H54 (cell line): ENCODE data around the gene MOK.
"Not testable (repeated sequence)": the region's sequence is repeated elsewhere in the genome, so short reads cannot be mapped to it uniquely, and the experiment has no call there.

Experiments used
- DNase-seq: peaks from one replicate; pipeline ENCODE4 v3.0.0; 2011; ENCODE audit warnings: low spot score, mixed read lengths; ENCODE audit not compliant: insufficient read length
- FAIRE-seq: peaks from 3 replicates; lab custom pipeline; 2011; peaks lifted over from hg19 to GRCh38; lab: Jason Lieb, UNC
- POLR2A ChIP-seq: IDR thresholded peaks from 2 replicates; pipeline ENCODE4 v1.6.1; 2011; ENCODE audit warnings: low read depth, mild to moderate bottlenecking, low read length

Gene MOK

GRCh38 chr14:102256716-102257115 lies 48.2 kb downstream of the MOK start:
- FAIRE-seq = no peak
- no peak for DNase-seq
- TF ChIP-seq POLR2A = no peak

GRCh38 chr14:102255401-102256190 lies 49.4 kb downstream of the MOK start:
- DNase-seq = no peak
- no peak for TF ChIP-seq POLR2A

GRCh38 chr14:102252834-102253801 lies 51.8 kb downstream of the MOK start:
- no peak for TF ChIP-seq POLR2A
- no peak for DNase-seq
- FAIRE-seq = no peak

More at GRCh38 chr14:102255401-102256190, 49.4 kb downstream of the MOK start:
- FAIRE-seq = no peak

GRCh38 chr14:102251161-102251560 lies 53.8 kb downstream of the MOK start:
- no peak for FAIRE-seq
- TF ChIP-seq POLR2A = no peak
- DNase-seq = no peak

- no peak for TF ChIP-seq POLR2A
- FAIRE-seq (no peak), DNase-seq (no peak)
Measured at GRCh38 chr14:102250636-102251035, 54.3 kb downstream of the MOK start.

- DNase-seq = no peak
- TF ChIP-seq POLR2A = no peak
- FAIRE-seq = no peak
Measured at GRCh38 chr14:102249981-102250380, 55.0 kb downstream of the MOK start.

- FAIRE-seq (peak; percentile 96), DNase-seq (peak; percentile 69)
- no peak for TF ChIP-seq POLR2A
Measured at GRCh38 chr14:102249041-102249440, 55.9 kb downstream of the MOK start.

GRCh38 chr14:102248121-102248520 lies 56.8 kb downstream of the MOK start:
- DNase-seq = no peak
- no peak for FAIRE-seq
- TF ChIP-seq POLR2A = no peak

GRCh38 chr14:102246071-102246470 lies 58.9 kb downstream of the MOK start:
- TF ChIP-seq POLR2A = no peak
- FAIRE-seq = no peak
- no peak for DNase-seq

- not testable (repeated sequence) for DNase-seq, FAIRE-seq
Measured at GRCh38 chr14:102243795-102244194, 61.2 kb downstream of the MOK start.

- FAIRE-seq (no peak), DNase-seq (no peak)
- TF ChIP-seq POLR2A = no peak
Measured at GRCh38 chr14:102241147-102241546, 63.8 kb downstream of the MOK start.

- not testable (repeated sequence) for DNase-seq
- peak; percentile 62 for FAIRE-seq
Measured at GRCh38 chr14:102240481-102240880, 64.5 kb downstream of the MOK start.

GRCh38 chr14:102239231-102239630 lies 65.7 kb downstream of the MOK start:
- no peak for TF ChIP-seq POLR2A
- FAIRE-seq (no peak), DNase-seq (no peak)

GRCh38 chr14:102238766-102239165 lies 66.2 kb downstream of the MOK start:
- no peak for TF ChIP-seq POLR2A
- DNase-seq (no peak), FAIRE-seq (no peak)
